Left renal cortex interstitium (tissue), 4 donors: ENCODE data around the gene PSMG4. TPM values are rescaled to one million over a fixed set of nuclear protein-coding genes. Genes with fewer than 3 reads are reported as not detected.

Source experiments
- DNase-seq, 4 donors: peaks; one replicate each; pipeline ENCODE4 v3.0.0-alpha.2; 2013; ENCODE audit warnings: low read depth in 4 of 4, low spot score in 2 of 4, missing footprints in 1 of 4
- polyA plus RNA-seq, 4 donors: library from polyadenylated mRNA; unstranded; fragments of 120-200 nt; gene quantifications; one replicate each; pipeline ENCODE4 v1.2.1, GENCODE V29; 2013; ENCODE audit not compliant: insufficient read length in 4 of 4

The PSMG4 gene
- polyA plus RNA-seq, 4 donors: 16.2 to 24.0 (median 22.4) TPM

GRCh38 chr6:3272911-3273547, 14.3 kb downstream of the PSMG4 start:
- DNase-seq: no peak

GRCh38 chr6:3273707-3274521, 15.2 kb downstream of the PSMG4 start:
- DNase-seq: no peak

- DNase-seq: no peak
Observed at GRCh38 chr6:3276174-3277167, 17.7 kb downstream of the PSMG4 start.

GRCh38 chr6:3277251-3277650, 18.5 kb downstream of the PSMG4 start:
- no peak for DNase-seq

- no peak for DNase-seq
Observed at GRCh38 chr6:3277851-3278416, 19.2 kb downstream of the PSMG4 start.

- no peak for DNase-seq
Observed at GRCh38 chr6:3278691-3279090, 19.9 kb downstream of the PSMG4 start.

- DNase-seq: no peak
Observed at GRCh38 chr6:3280091-3280490, 21.3 kb downstream of the PSMG4 start.

- no peak for DNase-seq
Observed at GRCh38 chr6:3280866-3281465, 22.2 kb downstream of the PSMG4 start.

- DNase-seq: no peak
Observed at GRCh38 chr6:3281631-3282475, 23.1 kb downstream of the PSMG4 start.

- DNase-seq: no peak
Observed at GRCh38 chr6:3282476-3283236, 23.9 kb downstream of the PSMG4 start.

- no peak for DNase-seq
Observed at GRCh38 chr6:3283241-3283640, 24.5 kb downstream of the PSMG4 start.

- no peak for DNase-seq
Observed at GRCh38 chr6:3283641-3284435, 25.1 kb downstream of the PSMG4 start.

GRCh38 chr6:3284436-3284876, 25.7 kb downstream of the PSMG4 start:
- no peak for DNase-seq

- no peak for DNase-seq
Observed at GRCh38 chr6:3285049-3285639, 26.4 kb downstream of the PSMG4 start.

GRCh38 chr6:3285732-3286131, 27.0 kb downstream of the PSMG4 start:
- DNase-seq: no peak

GRCh38 chr6:3286641-3287171, 28.0 kb downstream of the PSMG4 start:
- no peak for DNase-seq

GRCh38 chr6:3287308-3287707, 28.6 kb downstream of the PSMG4 start:
- DNase-seq: no peak
